ENCODE data around the gene HPSE2.

HPSE2 gene

DNA sequence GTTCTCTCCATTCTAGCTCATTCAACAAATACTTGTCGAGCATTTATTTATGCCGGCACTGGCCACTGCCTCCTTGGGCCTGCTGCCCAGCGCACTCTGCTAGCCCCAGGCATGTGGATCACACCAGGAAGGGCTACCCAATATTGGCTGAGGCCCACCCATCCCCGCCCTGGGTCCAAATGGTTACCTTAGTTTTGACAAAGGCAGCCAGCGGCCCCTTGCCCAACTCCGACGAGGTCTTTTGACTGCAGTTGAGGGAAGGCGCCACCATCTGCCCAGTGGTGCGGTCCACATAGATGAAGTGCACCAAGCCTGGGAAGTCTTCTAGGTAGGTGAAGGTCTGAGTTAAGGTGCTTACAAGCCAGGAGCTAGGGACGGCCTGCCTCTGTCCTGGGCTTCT, 813.5 kb downstream of the HPSE2 start:
- no peak for DNase-seq

- DNase-seq, result no peak
These were observed 814.9 kb downstream of the HPSE2 start for GRCh38 chr10:98420786-98421185.

GRCh38 chr10:98419469-98420261, 816.0 kb downstream of the HPSE2 start:
- no peak for DNase-seq

- DNase-seq, result no peak
These were observed 816.8 kb downstream of the HPSE2 start for GRCh38 chr10:98418665-98419468.

DNA sequence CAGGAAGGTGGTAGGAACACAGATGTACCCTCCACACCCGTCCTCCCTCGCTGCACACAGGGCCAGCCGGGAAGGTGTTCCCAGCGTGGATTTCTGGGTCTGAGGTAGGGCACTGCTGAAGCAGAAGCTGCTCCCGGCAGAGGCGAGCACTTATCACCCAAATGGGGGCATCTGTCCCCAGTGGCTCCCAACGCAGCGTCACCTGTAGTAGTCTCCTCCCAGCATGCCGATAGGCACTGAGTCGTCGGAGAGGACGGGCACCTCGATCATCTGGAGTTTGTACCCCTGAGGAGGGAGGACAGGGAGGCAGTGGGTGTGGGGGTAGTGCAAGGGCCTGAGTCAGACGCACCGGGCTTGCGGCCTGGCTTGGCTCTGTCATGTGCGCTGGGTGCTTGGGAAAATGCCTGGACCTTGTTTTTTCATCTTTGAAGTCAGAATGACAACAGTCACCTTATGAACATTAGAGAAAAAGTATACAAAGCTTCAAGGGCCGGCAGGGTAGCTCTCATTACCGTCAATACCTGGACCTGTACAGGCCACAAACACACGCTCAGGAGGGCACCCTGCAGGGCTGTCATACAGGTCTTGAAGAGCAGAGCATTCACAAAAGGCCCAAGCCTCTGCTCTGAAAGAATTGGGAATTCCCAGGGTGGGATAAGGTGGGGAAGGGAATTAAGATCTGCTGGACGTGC, 817.5 kb downstream of the HPSE2 start:
- no peak for DNase-seq

DNA sequence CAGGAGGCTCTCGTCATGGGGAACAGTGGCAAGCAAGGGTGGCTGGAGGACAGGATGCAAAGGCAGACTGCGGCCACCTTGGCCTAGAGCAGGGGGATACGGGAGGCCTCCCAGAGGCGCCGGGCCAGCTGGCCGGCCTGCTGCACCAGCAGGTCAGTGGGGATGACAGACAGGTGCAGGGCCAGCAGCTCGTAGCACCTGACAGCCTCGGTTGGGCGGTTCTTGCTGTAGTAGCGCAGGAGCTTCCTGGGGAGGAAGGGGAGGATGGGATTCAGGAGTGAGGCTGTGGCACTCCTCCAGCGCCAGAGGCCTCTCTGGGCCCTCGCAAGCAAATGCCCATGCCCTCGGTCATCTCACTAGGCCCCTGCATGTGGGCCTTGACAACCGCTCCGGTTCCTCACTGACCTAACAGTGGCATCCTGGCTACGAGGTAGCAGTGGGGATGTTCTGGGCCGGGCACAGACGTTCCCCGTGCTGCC, 818.1 kb downstream of the HPSE2 start:
- no peak for DNase-seq

DNA sequence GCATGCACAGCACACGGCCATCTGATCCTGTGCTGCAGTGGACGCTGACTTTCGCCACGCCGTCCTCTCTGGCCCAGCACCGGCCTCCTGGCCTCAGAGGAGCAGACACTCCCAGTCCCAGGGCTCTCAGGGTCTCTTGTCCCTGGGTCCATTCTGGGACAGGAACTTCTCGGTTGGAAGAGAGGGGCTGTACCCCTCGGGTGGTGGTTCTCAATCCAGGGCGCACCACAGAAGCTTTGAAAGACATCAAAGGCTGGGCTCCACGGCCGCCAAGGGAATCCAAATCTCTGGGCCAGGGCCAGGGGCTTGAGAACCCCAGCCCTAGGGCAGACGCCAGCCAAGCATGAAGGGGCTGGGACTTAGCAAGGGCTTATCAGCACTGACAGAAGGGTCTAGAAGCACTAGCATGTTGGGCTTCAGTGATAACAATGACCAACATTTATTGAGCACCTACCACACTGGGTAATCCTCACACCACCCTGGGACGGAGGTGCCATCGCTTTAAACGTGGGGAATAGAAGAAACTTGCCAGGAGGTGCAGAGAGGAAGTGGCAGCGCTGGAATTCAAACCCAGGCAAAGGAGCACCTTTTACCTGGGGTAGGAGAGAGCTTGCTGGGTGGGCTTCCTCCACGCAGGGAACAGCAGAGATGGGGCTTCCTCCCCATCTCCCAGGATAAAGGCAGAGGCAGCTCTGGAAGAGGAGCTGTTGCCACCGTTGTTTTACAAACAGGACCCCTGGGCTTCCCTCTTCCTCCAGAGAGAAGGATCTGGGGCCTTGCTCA, 818.9 kb downstream of the HPSE2 start:
- DNase-seq, result no peak

- DNase-seq, result no peak
These were observed 819.9 kb downstream of the HPSE2 start for GRCh38 chr10:98415731-98416119.

DNA sequence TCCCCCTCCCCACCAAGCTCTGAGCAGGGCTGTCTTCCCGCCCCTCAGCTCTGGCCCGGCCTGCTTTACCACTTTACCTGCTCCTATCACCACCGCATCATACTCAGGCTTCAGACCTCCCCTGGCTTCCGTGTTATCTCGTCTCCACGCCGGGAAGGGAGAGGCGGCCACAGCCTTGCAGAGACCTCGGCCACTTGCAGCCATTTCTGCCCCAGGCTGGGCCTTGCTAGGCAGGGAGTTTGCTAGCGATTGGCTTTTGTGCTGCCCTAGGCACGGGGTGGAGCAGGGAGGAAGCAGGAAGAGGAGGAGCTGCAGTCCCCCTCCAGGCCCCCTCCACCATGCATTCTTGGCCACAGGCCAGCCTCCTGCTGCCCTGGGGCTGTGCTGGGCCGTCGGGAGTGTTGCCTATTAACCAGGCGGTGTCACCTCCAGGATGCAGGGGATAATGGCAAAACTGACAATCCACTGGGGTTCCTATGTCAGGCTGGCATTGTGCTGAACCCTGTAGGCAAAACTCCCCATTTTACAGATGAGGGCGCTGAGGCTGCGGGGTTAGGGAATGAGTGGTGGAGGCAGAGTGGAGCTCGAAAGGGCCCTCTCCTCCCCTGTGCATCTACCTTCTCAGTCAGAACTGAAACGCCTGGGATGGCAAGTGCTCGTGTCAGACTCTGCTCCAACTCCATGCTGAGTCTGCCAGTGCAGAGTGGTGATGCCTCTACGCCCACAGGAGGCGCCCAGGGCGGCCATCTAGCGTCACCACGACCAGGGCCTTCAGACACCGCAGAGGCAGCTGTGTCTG, 820.5 kb downstream of the HPSE2 start, which contains the start of gene PYROXD2:
TSS of gene PYROXD2 (minus strand) at position 251 of the 799 bp plus-strand sequence. CDS start at position 204, 47 bp downstream.
- peak; percentile 38 for DNase-seq

GRCh38 chr10:98414578-98414931, 821.1 kb downstream of the HPSE2 start:
- no peak for DNase-seq

- no peak for DNase-seq
These were observed 823.9 kb downstream of the HPSE2 start for GRCh38 chr10:98411768-98412167.

- no peak for DNase-seq
These were observed 824.5 kb downstream of the HPSE2 start for GRCh38 chr10:98411166-98411565.

- no peak for DNase-seq
These were observed 824.9 kb downstream of the HPSE2 start for GRCh38 chr10:98410759-98411158.

DNA sequence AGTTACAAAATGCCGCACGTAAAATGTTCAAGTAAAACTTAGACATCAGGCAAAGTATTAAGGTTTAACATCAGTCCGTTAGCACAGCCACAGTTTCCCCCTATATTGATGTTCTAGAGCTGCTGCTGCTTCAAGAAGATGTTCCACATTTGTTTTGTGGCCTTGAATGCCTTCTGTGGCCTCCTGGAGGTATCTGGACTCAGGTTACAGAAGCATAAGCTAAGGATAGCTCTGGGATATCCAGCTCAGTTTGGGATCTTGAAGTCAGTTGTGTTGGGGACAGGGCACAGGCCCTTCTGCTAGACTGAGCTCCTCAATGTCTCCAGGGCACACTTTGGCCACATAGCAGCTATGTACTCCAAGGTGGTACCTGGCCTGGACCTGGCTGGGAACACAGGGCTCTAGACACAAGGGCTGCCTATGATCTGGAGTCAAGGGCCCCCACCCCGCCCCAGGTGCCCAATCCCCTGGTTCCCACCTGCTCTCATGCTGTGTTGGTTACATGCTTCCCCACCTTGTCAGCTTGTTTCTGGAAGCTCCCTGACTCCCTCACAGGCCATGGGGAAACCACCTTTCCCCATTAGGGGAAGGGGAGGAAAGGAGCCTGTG, 825.4 kb downstream of the HPSE2 start:
- DNase-seq, result no peak

DNA sequence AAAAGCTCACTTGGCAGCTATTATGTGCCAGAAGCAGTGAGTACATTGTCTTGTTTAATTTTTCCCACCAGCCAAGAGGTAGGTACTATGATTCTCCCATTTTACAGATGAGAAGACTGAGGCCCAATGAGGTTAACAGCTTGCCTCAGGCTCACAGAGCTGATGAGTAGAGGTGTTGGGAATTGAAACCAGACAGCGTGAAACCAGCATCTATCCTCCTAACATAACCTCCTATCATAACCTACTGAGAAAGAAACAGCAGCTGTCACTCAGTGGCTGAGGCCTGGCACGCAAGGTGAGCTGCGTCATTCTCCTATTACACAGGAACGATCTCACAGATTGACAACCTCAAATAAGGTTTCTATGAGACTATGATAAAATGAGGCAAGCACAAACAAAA, 826.9 kb downstream of the HPSE2 start:
- no peak for DNase-seq

DNA sequence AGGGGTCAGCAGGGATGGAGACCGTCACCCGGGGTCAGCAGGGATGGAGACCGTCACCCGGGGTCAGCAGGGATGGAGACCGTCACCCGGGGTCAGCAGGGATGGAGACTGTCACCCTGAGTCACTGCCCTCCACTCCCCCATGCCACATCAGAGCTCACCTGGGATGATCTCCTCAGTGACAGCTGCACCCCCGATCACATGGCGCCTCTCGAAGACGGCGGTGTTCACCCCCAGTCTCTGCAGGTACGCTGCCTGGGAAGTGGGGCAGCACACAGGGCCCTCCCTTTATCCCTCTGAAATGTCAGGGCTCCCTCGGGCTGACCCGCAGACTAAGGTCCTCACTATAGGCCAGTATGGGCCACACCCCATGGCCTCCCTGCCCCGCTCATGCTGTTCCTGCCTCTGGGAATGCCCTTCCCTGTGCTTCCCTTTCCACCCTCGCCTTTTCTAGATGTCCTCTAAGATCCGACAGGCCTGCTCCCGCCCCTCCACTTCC, 827.9 kb downstream of the HPSE2 start:
- DNase-seq, result no peak

Data from stimulated activated CD4-positive, alpha-beta T cell treated with anti-CD3 and anti-CD28 coated beads, Interleukin-12 subunit alpha, Interleukin-12 subunit beta, amount 100 ng/mL, for 4 hours (primary cell).